Left colon (tissue), 2 donors: Measurements from ENCODE around the gene SPCS3. TPM values are rescaled to one million over a fixed set of nuclear protein-coding genes. Genes with fewer than 3 reads are reported as not detected.
"Not testable (repeated sequence)": the region's sequence is repeated elsewhere in the genome, so short reads cannot be mapped to it uniquely, and the experiment has no call there.

Source experiments
- ATAC-seq: fragments of 200-7000 bp; cut with Tn5 transposase; one replicate; pipeline ENCODE4 v1.9.1; 2020; ENCODE audit warnings: mild to moderate bottlenecking, moderate library complexity
- DNase-seq, 2 donors: peaks; one replicate each; pipeline ENCODE4 v3.0.0-alpha.2; 2020
- intact Hi-C, 2 donors: fragments of 100-400 bp; cut with DNase I in 1 of 2; cut with micrococcal nuclease in 1 of 2; formaldehyde crosslinking; loops; one replicate each; pipeline versions ENCODE4 v1.11.2 to v1.14.0; 2022; cut with DNase I, micrococcal nuclease
- total RNA-seq, 2 donors: library from RNA; stranded (reverse); fragmentation: NEBNext Ultra II Directional; extraction: Animal tissue kit (Norgen Biotek cat#: 25700); gene quantifications; one replicate each; pipeline ENCODE4 v1.2.1, GENCODE V29; 2021
- donor health status: DM: no; HTN: no; CAD: no.
- donor health status: DM: yes; HTN: yes; CAD: no.

SPCS3 gene
- total RNA-seq, 2 donors from 2014 or later: 88.5 to 112 TPM

DNA sequence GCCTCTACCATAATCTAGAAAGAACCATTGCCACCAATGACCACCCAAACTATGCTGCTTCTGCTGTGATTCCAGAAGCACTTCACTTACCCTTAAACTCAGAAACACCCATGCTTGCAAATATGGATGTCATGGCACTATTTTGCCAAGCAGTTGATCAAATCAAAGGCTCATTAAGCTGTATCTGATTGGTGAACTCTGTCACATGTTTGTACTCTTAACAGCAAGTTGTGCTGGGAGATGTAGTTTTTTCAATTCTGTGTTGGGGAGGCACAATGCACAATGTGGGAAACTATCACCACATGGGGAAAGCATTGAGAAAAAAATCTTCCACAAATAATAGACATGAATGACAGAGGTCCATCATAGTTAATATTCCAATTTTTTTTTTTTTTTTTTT, 19.2 kb upstream of the SPCS3 start:
- intact Hi-C loops: no loop called here
- ATAC-seq (no peak), DNase-seq (no peak)

GRCh38 chr4:176302283-176303275, 17.2 kb upstream of the SPCS3 start:
- no peak for ATAC-seq
- DNase-seq: no peak
- intact Hi-C loops: no loop called here

GRCh38 chr4:176303938-176304337, 15.8 kb upstream of the SPCS3 start:
- no peak for ATAC-seq
- DNase-seq: no peak
- intact Hi-C loops: no loop called here

DNA sequence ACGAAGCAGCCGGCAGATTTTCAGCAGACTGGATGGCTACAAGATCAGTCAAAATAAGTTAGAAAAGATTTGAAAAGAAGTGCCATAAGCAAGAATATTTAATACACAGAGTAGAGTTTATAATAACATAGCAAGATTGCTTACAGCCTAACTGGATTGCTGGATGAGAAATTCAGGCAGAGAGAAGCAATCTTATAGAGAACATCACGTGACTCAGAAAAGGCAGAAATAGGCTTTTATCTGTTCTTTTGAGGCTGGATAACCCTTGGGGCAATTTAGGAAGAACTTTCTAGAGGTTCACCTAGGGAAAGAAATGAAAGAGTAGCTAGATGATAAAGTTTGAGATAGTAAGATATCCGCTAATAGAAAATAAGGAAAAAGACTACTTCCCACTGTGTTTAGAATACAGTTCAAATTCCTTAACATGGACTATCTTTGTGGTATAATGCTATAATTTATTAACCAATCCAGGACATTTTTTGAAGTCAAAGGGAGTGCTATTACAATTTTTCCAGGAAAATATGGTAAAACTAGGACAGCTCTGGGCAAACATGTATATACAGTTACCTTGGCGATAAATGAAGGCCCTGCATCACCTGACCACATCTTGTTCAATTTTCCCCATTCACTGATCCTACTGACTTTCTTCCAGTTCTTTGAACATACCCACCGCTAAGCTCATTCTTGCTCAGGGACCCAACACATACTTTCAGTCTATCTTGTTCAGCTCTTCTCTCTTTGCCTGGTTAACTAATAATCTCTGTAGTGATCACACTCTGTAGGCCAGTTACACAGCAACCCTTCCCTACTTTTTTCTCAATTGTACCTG, 12.7 kb upstream of the SPCS3 start:
- no peak for DNase-seq
- no peak for ATAC-seq
- intact Hi-C loops: no loop called here

DNA sequence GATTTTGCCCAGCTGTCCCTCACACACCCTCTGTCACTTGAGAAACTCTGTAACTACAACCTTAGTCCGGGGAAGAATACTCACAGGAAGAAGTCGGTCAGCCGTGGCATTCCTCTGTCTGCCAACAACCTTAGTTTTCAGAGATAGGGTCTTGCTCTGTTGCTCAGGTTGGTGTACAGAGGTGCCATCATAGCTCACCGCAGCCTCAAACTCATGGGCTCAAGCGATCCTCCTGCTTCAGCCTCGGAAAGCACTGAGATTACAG, 12.2 kb upstream of the SPCS3 start:
- DNase-seq (no peak), ATAC-seq (no peak)
- intact Hi-C loops: no loop called here

DNA sequence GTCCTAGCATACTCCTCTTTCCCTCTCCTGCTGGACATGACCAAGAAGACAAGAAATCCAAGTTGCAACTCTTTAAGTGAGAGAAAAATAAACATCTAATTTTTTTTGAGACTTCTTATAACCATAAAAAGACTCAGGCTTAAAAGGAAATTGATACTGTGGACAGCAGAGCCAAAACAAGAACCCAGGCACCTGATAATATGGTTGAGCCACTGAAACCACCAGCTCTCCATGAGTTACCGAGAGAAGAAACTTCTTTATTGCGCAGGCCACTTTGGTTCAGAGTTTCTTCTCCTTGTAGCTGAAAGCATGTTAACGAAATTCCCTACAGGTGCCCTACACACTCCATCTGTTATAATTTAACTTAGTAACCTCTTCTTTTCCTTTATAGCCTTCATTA, 11.3 kb upstream of the SPCS3 start:
- ATAC-seq (no peak), DNase-seq (no peak)
- intact Hi-C loops: no loop called here

DNA sequence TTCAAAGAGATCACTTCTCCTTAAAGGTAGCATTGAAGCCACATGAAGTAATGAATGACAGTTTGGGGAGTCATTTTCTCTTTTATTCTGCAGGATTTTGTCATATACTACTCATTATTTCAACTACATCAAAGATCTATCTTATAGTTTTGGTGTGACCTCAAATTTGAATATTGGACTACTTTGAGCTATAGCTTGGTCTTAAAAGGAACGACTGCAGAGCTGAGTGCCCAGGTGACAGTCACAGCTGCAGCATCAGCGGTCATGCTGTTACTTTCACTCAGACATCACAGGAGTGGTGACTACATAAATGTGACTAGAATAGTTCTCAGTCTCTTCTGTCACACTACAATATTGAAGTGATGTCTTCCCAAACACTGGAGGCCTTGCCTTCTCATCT, 10.7 kb upstream of the SPCS3 start:
- intact Hi-C loops: no loop called here
- DNase-seq: peak in 1 of 2 donors; percentile 28
- ATAC-seq: no peak

GRCh38 chr4:176309772-176310171, 10.0 kb upstream of the SPCS3 start:
- DNase-seq (no peak), ATAC-seq (no peak)
- intact Hi-C loops: no loop called here

GRCh38 chr4:176313596-176314336, 6.0 kb upstream of the SPCS3 start:
- DNase-seq: no peak
- ATAC-seq: no peak
- intact Hi-C loops: no loop called here

- intact Hi-C loops: no loop called here
- ATAC-seq: peak; percentile 2
Measured at GRCh38 chr4:176319151-176319703, 539 bp upstream of the SPCS3 start.

DNA sequence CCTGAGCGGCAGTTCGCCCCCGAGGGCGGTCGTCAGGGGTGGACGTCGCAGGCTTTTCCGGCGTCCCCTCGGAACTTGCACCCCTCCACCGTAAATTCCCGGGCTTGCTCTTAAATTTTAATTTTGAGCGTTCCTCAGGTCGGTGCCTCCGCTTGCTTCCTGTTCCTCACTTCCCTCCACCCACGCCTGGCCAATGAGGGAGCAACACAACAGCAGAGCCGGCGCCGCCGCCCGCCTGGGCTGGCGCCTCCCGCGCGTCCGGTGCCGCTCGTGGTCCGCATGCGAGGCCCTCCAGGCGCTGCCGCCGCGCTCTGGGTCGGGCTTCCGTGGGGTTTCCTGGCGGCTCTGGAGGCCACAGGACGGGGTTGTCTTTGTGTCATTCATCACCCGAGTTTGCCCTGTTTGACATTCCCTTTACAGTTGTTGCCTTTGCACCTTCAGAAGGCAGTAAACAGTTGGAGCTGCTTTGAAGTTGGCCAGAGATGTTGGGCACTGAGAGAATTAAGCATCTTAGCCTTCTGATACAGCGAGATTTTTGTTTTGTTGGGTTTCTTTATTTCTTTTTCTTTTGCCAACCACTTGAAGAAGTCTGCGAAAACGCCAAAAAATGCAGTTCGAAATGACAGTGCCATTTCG, 692 bp downstream of the SPCS3 start:
- peak; percentile 85 for ATAC-seq
- peak; percentile 88 to 90 for DNase-seq
- intact Hi-C loops: no loop called here

More at GRCh38 chr4:176319151-176319703, 539 bp upstream of the SPCS3 start:
- no peak for DNase-seq

- DNase-seq (no peak), ATAC-seq (no peak)
Measured at GRCh38 chr4:176320976-176321361, 1.2 kb downstream of the SPCS3 start.

GRCh38 chr4:176321589-176321988, 1.8 kb downstream of the SPCS3 start:
- intact Hi-C loops: no loop called here
- no peak for ATAC-seq

More at GRCh38 chr4:176320976-176321361, 1.2 kb downstream of the SPCS3 start:
- intact Hi-C loops: no loop called here

GRCh38 chr4:176323511-176324160, 3.9 kb downstream of the SPCS3 start:
- intact Hi-C loops: no loop called here
- ATAC-seq (no peak), DNase-seq (no peak)

More at GRCh38 chr4:176321589-176321988, 1.8 kb downstream of the SPCS3 start:
- no peak for DNase-seq

DNA sequence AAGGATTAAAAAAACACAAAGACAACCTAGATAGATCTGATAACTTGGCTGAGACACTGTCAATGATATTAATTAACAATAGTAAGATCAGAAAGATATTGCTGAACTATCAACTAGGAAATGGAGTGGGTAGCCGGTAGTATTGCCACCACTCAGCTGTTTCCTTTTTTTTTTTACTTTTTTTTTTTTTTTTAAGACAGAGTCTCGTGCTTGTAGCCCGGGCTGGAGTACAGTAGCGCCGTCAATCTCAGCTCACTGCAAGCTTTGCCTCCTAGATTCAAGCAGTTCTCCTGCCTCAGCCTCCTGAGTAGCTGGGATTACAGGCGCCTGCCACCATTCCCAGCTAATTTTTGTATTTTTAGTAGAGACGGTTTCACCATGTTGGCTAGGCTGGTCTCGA, 5.1 kb downstream of the SPCS3 start:
- intact Hi-C loops, DNase-seq, ATAC-seq: not testable (repeated sequence)

- no peak for DNase-seq
- intact Hi-C loops: loop anchor here in 1 of 2 donors (10.0 kb wide), 1 partner anchor 178 kb away; no protein-coding TSS in a partner anchor
- no peak for ATAC-seq
Measured at GRCh38 chr4:176333076-176333475, 13.3 kb downstream of the SPCS3 start.

DNA sequence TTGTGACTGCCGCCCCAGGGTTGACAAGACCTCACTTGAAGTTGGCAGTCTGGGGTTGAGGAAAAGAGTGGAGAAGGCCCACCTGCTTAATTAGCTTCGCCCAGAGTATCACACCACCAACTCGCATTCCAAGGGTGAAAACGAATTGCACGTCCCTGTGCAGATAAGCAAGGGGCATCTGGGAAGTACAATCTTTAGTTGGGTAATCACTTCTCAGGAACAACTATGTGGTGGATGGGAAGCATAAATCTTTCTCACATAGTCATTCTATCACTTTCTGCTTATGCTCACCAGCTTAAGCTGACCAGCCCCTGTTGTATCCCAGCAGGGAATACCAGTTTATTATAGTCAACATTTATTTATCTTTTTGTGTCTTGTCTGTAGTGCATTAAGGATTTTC, 14.3 kb downstream of the SPCS3 start:
- intact Hi-C loops: loop anchor here in 1 of 2 donors (10.0 kb wide), 1 partner anchor 179 kb away; no protein-coding TSS in a partner anchor
- no peak for DNase-seq
- no peak for ATAC-seq

DNA sequence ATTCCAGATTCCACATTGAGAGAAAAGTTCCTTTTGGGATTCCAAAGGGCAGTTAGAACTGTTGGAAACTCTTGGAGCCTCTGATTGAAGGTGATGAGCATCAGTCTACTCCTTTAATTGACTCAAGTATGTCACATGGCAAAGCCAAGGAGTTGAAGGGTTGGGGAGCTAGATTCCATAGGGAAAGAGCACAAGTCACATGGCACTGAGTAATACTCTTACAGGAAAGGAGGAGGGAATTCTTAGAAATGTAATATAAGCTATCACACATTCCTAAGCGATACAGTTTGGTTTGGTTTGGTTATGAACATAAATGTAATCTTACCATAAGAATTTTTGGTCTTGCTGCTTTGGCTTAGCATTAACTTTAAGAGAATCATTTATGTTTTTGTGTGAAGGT, 15.7 kb downstream of the SPCS3 start:
- DNase-seq (no peak), ATAC-seq (no peak)
- intact Hi-C loops: loop anchor here in 1 of 2 donors (10.0 kb wide), 1 partner anchor 181 kb away; no protein-coding TSS in a partner anchor
